T follicular helper cell (primary cell): ENCODE results near the gene THYN1.

ENCODE experiments used
- DNase-seq: peaks from one replicate; pipeline ENCODE4 v3.0.0-alpha.2; 2020; ENCODE audit warnings: low read depth

Gene THYN1

GRCh38 chr11:134248910-134249480 is 4.2 kb downstream of the THYN1 start:
- no peak for DNase-seq

GRCh38 chr11:134246678-134247077 is 6.5 kb downstream of the THYN1 start:
- no peak for DNase-seq

DNA sequence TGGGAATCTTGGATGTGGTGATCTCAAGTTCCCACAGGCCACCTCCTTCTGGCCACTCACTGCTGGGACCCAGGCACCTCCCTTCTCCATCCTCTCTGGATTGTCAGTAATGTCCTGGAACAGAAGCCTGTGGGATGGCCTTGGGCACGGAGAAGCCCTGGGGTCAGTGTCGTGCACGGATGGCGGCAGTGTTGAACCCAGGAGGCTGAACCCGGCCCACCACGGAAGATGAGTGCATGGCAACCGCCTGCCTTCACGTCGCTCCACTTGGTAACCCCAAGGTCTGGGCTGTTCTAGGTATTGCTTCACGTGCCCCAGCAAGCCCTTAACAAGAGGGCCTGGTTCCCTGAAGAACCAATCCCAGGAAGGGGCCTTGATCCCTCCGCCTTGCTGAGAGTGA is 7.1 kb downstream of the THYN1 start:
- no peak for DNase-seq

- no peak for DNase-seq
Observed at GRCh38 chr11:134245434-134245833, 7.7 kb downstream of the THYN1 start.

DNA sequence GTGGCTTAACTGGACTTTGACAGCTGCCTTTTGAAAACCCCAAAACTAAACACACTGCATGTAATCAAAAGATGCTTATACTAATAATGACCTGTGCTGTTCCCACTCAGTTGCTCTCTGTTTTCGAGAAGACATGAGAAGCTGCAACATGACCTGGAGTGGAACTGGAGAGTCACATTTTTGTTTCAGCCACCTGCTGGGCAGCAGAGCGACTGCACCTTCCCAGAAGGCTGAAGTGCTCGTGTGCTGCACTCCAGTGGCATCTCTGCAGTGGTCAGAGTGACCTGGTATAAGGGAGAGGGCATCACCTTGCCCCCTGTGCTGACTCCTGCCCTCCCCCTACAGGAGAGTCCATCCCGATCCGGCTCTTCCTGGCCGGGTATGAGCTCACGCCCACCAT is 8.6 kb downstream of the THYN1 start:
- no peak for DNase-seq

DNA sequence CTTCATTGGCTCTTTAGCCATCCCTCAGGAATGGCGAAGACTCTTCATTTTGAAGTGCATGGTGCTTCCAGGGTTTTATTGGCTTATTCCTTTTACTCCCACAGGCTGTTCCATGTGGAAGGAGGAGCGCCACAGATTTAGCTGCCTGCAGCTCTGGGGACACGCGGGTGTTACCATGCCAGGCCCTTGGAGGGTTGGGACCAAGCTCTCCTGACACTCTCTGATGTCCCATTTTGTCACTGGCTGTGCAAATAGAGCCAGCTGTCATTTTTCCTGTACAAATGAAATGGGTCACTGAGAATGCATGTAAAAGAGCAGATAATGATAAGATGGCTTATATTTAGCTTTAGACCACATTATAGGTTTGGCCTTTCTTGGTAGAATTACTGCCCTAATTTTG is 9.2 kb downstream of the THYN1 start:
- no peak for DNase-seq

DNA sequence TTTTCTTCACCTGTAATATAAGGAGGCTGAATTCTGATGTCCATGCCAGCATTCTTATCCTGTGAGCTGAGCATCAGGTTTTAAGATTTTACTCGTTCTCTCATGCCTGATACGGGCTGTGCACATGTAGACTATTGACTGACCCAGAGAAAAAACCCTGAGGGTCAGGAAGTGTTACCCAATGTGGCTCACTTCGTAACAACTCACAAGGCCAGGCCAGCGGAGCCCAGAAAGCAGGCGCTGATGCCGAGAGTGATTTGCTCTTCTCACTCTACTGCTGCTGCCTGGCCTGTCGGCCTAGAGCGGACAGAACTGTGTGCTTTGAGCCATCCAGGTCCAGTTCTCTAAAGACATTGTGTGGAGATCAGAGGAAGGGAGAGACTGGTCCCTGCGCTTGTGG is 10.8 kb downstream of the THYN1 start:
- DNase-seq = no peak

- DNase-seq = no peak
Observed at GRCh38 chr11:134240592-134240991, 12.6 kb downstream of the THYN1 start.

DNA sequence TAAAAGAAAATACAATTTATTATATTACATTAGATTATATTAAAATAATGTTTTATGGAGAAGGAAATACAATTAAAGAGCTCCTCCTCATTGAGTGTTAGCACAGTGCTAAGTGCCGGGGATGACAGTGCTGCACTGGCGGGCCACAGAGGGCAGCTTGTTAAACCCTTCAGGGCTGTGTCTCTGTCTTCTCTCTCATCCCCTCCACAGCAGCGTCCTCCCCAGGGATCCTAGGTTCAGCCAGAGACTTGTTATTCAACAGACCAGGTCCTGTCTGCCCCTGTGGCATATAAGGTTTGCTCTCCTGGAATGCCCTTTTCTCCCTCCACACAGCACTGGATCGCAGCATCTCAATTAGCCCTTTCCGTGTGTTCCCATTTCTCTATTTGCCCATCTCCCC is 14.2 kb downstream of the THYN1 start:
- no peak for DNase-seq

- DNase-seq = no peak
Observed at GRCh38 chr11:134237557-134237922, 15.6 kb downstream of the THYN1 start.

DNA sequence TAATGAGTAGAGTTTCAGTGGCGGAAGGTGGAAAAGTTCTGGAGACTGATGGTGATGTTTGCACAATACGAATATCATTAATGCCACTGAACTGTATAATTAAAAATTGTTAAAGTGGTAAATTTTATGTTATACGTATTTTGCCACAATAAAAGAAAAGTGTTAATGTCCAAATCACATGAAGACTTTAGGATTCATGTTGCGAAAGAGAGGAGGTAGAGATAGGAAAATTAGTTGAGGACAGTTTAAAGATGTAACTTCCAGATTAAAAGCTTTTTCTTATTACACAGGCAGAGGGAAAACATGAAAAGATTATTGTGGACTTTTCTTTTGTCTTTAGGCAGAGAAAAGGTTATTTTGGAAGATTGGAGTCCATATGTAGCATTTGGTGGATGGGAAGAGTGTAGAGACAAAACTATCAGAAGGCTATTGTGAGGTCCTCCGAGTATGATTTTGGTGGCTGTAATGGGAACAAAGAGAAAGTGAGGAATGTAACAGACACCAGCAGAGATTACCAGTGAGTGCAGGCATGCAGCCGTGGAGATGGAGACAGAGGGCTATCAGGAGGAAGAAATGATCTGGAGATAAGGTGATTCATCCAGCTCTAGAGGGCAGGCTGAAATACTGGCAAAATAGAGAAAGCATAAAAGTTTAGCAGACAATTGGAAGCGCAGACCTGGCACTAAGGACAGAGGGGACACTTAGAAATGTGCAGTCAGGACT is 16.2 kb downstream of the THYN1 start:
- DNase-seq = no peak

DNA sequence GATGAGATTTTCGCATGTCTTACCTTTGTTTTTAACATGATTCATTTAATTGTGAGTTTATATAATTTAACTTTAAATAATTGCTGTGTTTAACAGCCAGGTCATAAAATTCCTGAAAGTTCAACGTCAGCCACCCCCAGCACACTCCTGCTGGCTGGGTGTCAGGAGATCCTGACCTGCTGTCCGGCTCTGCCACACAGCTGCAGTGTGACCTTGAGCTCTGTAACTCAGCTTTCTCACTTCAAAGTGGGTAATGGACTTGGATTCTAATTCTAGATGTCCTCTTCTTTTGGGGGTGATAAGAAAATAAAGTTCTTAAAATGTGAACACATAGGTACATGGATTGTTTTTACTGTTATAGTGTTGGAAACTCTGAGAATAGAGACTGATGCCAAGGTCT is 17.8 kb downstream of the THYN1 start:
- no peak for DNase-seq

DNA sequence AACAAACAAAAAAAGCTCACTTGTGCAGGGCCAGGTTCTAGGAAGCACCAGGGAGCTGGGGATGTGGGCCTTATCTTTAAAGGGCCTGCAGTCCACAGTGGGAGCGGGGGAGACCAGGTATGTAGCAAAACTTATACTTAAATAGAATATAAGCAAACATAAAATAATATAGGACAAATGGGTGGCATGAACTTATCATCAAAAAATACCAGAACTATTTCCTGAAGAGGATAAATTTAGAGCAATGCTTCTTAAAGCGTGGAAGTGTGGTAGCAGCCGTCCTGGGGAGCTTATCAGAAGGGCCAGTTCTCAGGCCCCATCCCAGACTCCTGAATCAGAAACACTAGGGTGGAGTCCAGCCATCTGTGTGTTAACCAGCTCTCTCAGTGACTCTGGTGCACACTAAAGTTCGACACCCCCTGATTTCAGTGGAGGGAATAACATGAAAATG is 19.4 kb downstream of the THYN1 start:
- DNase-seq = no peak

DNA sequence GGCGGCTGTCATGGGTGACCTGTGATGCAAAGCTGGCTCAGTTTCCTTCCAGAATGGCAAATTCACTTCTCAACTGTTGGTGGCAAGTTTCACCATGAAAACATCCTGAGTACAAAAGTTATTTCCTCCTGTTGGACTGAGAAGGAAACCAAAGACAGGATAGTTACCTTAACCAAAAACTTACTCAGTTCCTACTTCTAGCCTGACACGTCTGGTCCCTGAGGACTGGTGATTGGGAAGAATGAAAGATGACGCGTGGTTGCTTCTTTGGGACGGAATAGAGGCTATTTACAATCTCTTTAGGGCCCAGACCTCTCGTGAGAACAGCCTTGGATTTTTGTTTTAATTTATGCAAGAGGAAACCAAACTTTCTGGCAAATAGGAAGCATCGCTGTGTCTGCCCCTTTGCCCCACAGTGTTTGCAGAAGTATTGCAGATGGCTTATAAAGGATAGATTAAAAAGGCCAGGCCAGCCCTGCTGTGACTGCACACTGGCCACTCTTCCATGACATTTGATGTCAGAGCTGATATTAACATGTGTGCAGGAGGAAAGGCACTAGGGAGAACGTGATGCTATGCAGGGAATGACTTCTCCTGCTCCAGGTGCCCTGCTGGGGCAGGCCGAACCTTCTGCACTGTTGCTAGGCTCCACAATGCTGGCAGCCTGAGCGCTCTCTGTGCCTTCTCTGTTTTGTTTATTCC is 21.0 kb downstream of the THYN1 start:
- DNase-seq = no peak

GRCh38 chr11:134230339-134230738 is 22.8 kb downstream of the THYN1 start:
- DNase-seq = no peak

- no peak for DNase-seq
Observed at GRCh38 chr11:134229126-134229790, 23.9 kb downstream of the THYN1 start.

DNA sequence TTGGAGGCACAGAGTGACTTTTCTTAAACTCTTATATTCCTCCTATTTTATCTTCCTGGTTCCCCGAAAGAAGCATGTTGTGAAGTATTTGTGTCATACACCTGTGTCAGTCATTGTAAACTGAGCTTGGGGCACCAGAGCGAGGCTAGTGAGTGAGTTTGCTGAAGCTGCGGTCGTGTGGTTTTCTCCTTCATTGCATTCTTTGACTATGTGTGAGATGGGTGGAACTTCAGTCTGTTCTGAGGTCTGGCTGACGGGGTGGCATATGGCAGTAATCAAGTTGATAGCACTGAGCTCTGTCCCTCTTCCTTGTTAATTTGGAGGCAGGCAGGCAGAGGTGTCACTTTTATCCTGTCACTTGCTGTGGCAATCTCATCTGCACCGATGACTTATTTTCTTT is 24.5 kb downstream of the THYN1 start:
- no peak for DNase-seq

- DNase-seq = no peak
Observed at GRCh38 chr11:134226806-134227325, 26.3 kb downstream of the THYN1 start.

DNA sequence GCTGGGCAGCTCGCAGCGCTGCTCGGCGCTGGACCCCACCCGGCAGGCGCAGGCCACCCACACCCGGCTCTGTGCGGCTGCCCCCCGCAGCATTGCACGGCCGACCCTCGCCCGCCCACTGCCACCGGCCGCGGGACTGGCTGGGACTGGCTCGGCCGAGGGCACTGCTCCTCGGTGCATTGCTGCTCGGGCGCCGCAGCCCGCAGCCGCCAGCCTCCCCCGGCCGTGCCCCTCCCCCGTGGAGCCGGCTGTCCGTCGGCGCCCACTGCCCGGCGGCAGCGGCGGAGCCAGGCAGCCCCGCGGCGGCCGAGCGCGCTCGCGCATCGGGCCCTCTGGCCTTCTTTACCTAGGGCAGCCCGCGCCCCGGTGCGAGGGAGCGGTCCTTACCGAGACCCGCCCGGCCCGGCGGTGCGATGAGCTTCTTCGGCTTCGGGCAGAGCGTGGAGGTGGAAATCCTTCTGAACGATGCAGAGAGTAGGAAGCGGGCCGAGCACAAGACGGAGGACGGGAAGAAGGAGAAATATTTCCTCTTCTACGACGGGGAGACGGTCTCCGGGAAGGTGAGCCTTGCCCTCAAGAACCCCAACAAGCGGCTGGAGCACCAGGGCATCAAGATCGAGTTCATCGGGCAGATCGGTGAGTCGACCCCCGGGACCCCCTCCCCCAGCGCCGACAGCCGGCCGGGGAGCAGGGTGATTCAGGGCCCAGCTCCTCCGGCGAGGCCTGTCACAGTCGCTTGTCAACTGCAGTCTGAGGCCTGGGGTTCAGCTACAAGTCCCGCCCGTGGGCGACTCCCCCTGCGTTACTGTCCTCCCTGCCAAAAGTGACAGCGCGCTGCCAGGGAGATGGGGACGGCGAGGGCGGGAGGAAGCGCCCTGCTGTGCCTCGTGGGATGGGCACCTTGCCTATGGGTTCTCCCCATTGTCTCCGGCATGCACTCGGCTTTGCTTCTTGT is 28.2 kb downstream of the THYN1 start:
- DNase-seq = peak; percentile 31

- DNase-seq = peak; percentile 93
Observed at GRCh38 chr11:134223836-134224709, 29.1 kb downstream of the THYN1 start, which contains the start of the genes NCAPD3 and VPS26B. NCAPD3 (minus strand) TSS chr11:134223967; CDS start chr11:134223926, 41 bp downstream. VPS26B (plus strand) TSS chr11:134224671; CDS start chr11:134225123, 452 bp downstream.
